Esophagus mucosa (tissue), 1 donor: Measurements from ENCODE around the gene UNC80. TPM values are rescaled to one million over a fixed set of nuclear protein-coding genes. Genes with fewer than 3 reads are reported as not detected.
"Not testable (repeated sequence)": the region's sequence is repeated elsewhere in the genome, so short reads cannot be mapped to it uniquely, and the experiment has no call there.

Source experiments
- ATAC-seq: fragments of 200-7000 bp; cut with Tn5 transposase; one replicate; pipeline ENCODE4 v1.9.1; 2020
- total RNA-seq: library from RNA; stranded (reverse); gene quantifications from one replicate; pipeline ENCODE4 v1.2.4, GENCODE V29; 2023
- donor health status: DM: yes; HTN: yes; CAD: no.

Gene UNC80, protein sequence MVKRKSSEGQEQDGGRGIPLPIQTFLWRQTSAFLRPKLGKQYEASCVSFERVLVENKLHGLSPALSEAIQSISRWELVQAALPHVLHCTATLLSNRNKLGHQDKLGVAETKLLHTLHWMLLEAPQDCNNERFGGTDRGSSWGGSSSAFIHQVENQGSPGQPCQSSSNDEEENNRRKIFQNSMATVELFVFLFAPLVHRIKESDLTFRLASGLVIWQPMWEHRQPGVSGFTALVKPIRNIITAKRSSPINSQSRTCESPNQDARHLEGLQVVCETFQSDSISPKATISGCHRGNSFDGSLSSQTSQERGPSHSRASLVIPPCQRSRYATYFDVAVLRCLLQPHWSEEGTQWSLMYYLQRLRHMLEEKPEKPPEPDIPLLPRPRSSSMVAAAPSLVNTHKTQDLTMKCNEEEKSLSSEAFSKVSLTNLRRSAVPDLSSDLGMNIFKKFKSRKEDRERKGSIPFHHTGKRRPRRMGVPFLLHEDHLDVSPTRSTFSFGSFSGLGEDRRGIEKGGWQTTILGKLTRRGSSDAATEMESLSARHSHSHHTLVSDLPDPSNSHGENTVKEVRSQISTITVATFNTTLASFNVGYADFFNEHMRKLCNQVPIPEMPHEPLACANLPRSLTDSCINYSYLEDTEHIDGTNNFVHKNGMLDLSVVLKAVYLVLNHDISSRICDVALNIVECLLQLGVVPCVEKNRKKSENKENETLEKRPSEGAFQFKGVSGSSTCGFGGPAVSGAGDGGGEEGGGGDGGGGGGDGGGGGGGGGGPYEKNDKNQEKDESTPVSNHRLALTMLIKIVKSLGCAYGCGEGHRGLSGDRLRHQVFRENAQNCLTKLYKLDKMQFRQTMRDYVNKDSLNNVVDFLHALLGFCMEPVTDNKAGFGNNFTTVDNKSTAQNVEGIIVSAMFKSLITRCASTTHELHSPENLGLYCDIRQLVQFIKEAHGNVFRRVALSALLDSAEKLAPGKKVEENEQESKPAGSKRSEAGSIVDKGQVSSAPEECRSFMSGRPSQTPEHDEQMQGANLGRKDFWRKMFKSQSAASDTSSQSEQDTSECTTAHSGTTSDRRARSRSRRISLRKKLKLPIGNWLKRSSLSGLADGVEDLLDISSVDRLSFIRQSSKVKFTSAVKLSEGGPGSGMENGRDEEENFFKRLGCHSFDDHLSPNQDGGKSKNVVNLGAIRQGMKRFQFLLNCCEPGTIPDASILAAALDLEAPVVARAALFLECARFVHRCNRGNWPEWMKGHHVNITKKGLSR (N-terminal part only)
- total RNA-seq: 0.04 TPM

DNA sequence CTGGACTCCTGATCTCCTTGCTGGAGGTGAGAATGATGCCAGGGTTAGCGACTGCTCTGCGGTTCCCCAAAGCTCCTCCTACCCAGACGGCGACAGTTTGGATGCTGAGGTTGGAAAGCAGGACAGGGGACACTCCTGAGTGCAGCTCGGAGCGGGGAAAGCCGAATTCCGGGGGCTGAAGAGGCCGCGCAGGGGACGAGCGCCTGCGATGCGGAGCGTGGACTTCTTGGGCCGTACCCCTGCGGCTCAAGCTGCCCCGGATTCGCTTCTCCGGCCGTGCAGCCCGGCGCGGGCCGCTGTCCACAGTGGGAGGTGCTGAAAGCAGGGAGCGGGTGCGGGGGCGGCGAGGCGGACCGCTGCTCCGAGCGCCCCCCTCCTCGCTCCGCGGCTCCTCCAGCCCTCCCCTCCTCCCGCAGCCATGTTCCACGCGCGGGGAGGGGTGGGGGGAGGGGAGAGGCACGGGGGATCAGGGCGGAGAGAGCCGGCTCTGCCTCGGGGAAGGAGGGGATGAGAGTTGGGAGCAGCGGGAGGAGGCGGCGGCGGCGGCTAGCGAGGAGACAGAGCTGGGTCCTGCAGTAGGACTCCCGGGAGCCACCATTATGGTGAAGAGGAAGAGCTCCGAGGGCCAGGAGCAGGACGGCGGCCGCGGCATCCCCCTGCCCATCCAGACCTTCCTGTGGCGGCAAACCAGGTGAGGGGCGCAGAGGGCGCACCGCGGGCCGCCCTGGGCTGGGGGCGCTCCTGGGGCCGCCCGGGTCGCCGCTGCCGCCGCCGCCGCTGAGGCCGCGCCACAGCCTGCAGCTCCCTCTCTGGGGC lies at the start of gene UNC80:
Gene UNC80, plus strand, starts transcription at position 359 of the 816 bp plus-strand sequence. Its CDS starts 241 bp downstream, at position 600.
- peak; percentile 77 for ATAC-seq

DNA sequence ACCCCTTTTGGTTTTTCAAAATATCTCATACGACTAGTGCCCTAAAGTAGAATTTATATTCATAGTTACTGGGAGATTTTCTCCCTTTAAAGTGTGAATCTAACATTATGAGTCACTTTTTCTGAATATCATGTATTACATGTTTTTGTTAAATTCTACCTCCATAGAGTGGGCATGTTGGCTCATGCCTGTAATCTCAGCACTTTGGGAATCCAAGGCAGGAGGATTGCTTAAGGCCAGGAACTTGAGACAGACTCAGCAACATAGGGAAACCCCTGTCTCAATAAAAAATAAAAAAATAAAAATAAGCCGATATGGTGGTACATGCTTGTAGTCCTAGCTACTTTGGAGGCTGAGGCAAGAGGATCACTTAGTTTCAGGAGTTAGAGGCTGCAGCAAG lies 45.3 kb upstream of the UNC80 start:
- ATAC-seq: no peak

DNA sequence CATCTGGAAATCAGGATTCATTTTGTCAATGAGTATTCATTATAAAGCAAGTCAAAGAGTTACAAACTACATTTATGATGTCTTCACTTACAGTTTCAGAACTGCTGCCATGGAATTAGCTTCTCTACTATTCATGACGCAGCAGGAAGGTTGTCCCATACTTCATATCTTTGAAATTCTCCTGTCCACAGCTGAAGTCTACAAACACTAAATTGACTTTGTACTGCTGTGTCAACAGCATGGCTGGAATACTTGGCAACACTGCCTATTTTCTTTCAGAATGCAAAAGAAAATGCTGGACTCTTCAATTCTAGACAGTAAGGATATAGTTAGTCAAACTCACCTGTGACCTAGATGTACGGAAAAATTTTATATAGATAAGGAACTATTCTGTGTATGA lies 44.6 kb upstream of the UNC80 start:
- no peak for ATAC-seq

DNA sequence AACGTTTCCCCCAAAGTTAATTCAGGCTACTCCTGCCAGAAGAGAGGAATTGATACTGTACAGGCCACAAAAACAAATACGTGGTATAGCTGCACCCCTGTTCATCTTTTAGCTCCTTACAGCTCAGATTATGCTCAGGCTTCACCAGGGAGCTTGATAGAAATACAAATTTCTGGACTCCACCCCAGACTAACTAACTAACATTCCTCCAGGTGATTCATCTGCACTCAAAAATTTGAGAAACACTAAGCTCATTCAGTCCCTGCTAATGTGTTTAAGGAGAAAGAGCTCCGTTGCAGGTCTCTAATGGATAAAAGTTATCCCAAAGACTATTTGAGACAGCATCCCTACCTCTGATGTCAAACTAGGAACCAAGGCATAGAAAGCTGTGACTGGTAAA lies 36.8 kb upstream of the UNC80 start:
- ATAC-seq: no peak

- no peak for ATAC-seq
Measured at GRCh38 chr2:209741953-209742352, 29.7 kb upstream of the UNC80 start.

DNA sequence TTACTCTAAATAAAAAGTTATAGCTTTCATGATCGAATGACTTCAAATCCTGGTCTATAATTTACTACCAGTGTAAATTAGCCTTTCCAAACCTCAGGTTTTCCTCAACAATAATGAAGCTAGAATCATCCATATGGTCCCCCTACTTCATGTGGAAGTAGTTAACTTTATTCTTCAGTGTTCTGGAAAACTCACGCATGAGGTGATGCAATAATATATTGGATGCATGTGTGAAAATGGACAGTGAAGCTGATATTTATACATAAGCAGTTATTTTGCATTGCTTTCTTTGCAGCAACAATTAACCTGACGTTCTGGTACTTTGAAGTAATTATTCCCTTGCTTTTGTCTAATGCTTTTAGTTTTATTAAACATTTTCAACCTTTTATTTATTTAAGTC lies 18.6 kb upstream of the UNC80 start:
- ATAC-seq: no peak

GRCh38 chr2:209757163-209757562 lies 14.5 kb upstream of the UNC80 start:
- no peak for ATAC-seq

- no peak for ATAC-seq
Measured at GRCh38 chr2:209761566-209761965, 10.1 kb upstream of the UNC80 start.

- ATAC-seq: no peak
Measured at GRCh38 chr2:209762563-209762962, 9.1 kb upstream of the UNC80 start.

- ATAC-seq: no peak
Measured at GRCh38 chr2:209763106-209763505, 8.5 kb upstream of the UNC80 start.

DNA sequence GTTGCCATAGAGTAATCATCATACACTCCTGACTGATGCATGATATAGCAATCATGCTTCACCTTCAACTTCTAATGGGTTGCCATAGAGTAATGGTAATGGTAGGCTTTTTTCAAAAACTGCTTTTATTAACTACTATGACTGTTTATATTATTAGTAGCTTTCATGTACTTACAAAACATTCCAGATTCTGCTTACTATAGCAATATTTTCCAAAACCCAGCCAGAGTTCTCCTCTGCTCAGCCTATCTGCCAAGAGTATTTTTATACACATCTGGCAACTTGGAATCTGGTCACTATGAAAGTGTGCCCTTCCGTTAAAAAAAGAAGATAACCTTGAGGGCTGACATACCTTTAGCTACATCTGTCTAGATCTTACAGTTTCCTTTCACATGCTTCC lies 5.0 kb upstream of the UNC80 start:
- no peak for ATAC-seq

GRCh38 chr2:209767316-209767715 lies 4.3 kb upstream of the UNC80 start:
- no peak for ATAC-seq

DNA sequence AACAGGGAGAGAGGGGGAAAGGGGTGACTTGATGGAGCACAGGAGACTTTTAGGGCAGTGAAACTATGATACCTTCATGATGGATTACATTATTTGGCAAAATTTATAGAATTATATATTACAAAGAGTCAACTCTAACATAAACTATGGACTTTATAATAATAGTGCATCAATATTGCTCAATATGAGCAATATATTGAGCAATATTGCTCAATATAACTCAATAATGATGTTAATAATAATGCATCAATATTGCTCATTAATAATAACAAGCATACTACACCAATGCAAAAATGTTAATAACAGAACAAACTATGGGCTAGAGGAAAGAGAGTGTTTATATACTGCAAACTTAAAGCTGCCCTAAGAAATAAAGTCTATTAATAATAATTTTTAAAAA lies 3.1 kb upstream of the UNC80 start:
- ATAC-seq: no peak

DNA sequence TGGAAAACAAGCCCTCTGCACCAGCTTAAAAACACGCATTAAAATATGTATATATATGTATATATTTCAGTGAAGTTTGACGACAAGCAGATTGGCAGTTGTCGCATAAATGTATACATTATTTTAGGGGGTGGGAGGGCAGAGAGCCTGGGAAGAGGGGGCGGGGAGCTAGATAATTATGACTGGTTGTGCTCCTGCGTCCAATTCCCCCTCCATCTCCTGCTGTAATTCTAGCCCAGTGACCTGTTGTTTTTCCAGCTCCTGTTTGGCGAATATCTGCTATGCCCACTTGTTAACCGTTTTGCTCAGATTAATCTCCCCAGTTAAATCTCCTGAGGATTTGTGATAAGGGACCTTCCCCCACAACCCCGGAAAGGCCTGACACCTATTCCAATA lies 656 bp downstream of the UNC80 start:
- no peak for ATAC-seq

- ATAC-seq: no peak
Measured at GRCh38 chr2:209773377-209773776, 1.7 kb downstream of the UNC80 start.

DNA sequence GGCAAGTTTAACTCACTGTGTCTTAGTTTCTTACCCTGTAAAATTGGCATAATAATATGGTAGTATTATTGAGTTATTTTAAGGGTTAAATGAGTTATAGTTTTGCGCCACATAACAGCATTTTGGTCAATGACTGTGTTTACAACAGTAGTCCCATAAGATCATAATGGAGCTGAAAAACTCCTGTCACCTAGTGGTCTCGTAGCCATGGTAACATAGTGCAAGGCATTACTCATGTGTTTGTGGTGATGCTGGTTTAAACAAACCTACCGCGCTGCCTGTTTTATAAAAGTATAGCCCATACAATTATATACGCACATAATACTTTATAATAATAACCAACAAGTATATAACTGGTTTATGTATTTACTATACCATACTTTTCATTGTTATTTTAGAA lies 15.8 kb downstream of the UNC80 start:
- no peak for ATAC-seq

- ATAC-seq: no peak
Measured at GRCh38 chr2:209788925-209789324, 17.3 kb downstream of the UNC80 start.

GRCh38 chr2:209790066-209790728 lies 18.6 kb downstream of the UNC80 start:
- ATAC-seq: no peak

DNA sequence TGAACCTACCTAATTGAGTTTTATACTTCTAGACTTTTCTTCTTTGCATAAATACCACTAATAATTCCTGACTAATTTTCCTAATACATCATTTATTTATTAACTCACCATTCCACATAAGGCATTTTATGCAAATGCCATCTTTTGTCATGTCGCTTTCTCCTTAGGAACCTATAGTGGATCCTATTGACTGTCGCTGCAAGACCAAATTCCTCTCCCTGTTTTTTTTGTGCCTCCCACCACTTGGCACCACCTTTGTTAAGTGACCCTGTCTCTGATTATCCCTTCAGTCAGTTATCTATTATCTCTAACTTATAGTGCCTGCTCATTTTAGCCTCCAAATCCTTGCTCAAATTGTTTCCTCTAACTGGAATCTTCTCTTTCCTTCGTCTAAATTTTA lies 19.5 kb downstream of the UNC80 start:
- ATAC-seq: no peak

- not testable (repeated sequence) for ATAC-seq
Measured at GRCh38 chr2:209795425-209795824, 23.8 kb downstream of the UNC80 start.

DNA sequence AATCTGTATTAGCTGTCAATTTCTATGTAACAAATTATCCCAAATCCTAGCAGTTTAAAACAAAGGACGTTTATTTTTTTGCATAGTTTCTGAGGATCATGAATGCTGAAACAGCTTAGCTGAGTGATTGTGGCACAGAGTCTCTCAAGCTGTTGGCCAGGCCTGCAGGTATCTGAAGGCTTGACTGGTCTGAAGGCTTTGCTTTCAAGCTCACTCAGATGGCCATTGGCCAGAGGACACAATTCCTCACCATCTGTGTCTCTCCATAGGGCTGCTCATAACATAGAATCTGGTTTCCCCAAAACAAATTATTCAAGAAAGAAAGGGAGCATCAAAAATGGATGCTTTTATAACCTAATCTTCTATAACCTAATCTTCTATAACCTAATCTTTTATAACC lies 33.7 kb downstream of the UNC80 start:
- ATAC-seq: no peak

DNA sequence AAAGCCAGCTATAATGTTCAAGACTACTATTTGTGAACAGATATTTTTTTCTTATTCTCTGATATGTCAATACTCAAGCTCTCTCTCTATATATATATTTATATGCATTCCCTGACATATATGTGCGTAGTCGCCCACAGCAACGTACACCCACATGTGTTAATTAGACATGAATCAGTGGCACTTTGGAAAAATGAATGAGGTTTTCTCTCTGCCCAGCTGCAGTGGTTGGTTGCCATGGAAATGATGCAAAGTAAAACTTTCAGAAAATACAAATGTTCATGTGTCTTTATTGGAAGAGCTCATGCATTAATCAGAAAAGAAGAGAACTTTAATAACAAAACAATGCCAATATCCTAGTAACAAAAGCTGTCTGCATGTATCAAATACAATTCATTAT lies 34.7 kb downstream of the UNC80 start:
- no peak for ATAC-seq
